RWPE2 (cell line): ENCODE results near the gene MYL7.

Experiments
- ATAC-seq: fragments of 200-7000 bp; cut with Tn5 transposase; 3 replicates; pipeline ENCODE4 v1.9.1; 2021; ENCODE audit warnings: low read depth
- DNase-seq: peaks from one replicate; pipeline ENCODE4 v3.0.0-alpha.2; 2020; ENCODE audit warnings: low spot score
- H3K27ac ChIP-seq: fragments of 450-650 bp; 2 replicates; pipeline ENCODE4 v1.5.1; 2017; ENCODE audit warnings: mild to moderate bottlenecking; ENCODE audit not compliant: poor library complexity, severe bottlenecking
- H3K27me3 ChIP-seq: fragments of 250-450 bp; sonication (Bioruptor Pico); 2 replicates; pipeline ENCODE4 v1.5.1; 2021; ENCODE audit warnings: mild to moderate bottlenecking, moderate library complexity; ENCODE audit not compliant: insufficient read depth, poor library complexity, severe bottlenecking
- H3K36me3 ChIP-seq: fragments of 250-450 bp; sonication (Bioruptor Pico); 2 replicates; pipeline ENCODE4 v1.5.1; 2020; ENCODE audit warnings: low read depth, mild to moderate bottlenecking, moderate library complexity
- H3K4me1 ChIP-seq: fragments of 250-450 bp; sonication (Bioruptor Pico); 2 replicates; pipeline ENCODE4 v1.5.1; 2021; ENCODE audit warnings: mild to moderate bottlenecking, moderate library complexity; ENCODE audit not compliant: insufficient read depth, poor library complexity, severe bottlenecking
- H3K4me3 ChIP-seq: fragments of 250-450 bp; sonication (Bioruptor Pico); 2 replicates; pipeline ENCODE4 v1.5.1; 2021; ENCODE audit warnings: mild to moderate bottlenecking, moderate library complexity; ENCODE audit not compliant: severe bottlenecking
- H3K9me3 ChIP-seq: fragments of 250-450 bp; sonication (Bioruptor Pico); 2 replicates; pipeline ENCODE4 v1.5.1; 2021; ENCODE audit warnings: mild to moderate bottlenecking, moderate library complexity; ENCODE audit not compliant: severe bottlenecking
- CTCF ChIP-seq: fragments of 450-650 bp; IDR thresholded peaks from one replicate; pipeline ENCODE4 v1.5.1; 2017; ENCODE audit warnings: mild to moderate bottlenecking, moderate library complexity; ENCODE audit not compliant: poor library complexity, severe bottlenecking

MYL7 gene

GRCh38 chr7:44156453-44157010 is 15.4 kb upstream of the MYL7 start:
- no peak overlapping the region for H3K27ac ChIP-seq
- ATAC-seq (no peak), DNase-seq (no peak)
- no peak for TF ChIP-seq CTCF
- H3K27me3 ChIP-seq, result no peaks in the 10 kb centered on the region
- no peak overlapping the region for H3K4me3 ChIP-seq
- H3K4me1 ChIP-seq, result no peaks in the 10 kb centered on the region
- H3K36me3 ChIP-seq, result no peaks in the 10 kb centered on the region
- H3K9me3 ChIP-seq, result no peaks in the 10 kb centered on the region

- H3K4me1 ChIP-seq, result no peaks in the 10 kb centered on the region
- H3K27ac ChIP-seq, result no peak overlapping the region
- no peak for DNase-seq
- H3K9me3 ChIP-seq, result no peaks in the 10 kb centered on the region
- H3K36me3 ChIP-seq, result no peaks in the 10 kb centered on the region
- H3K4me3 ChIP-seq, result no peak overlapping the region
- TF ChIP-seq CTCF, result no peak
- no peak for ATAC-seq
- H3K27me3 ChIP-seq, result no peaks in the 10 kb centered on the region
Measured at GRCh38 chr7:44155191-44156185, 14.4 kb upstream of the MYL7 start.

GRCh38 chr7:44154703-44155102 is 13.6 kb upstream of the MYL7 start:
- Histone ChIP-seq H3K27me3 (no peaks in the 10 kb centered on the region), H3K9me3 (no peaks in the 10 kb centered on the region), H3K27ac (no peak overlapping the region), H3K4me1 (no peaks in the 10 kb centered on the region), H3K36me3 (no peaks in the 10 kb centered on the region), H3K4me3 (no peak overlapping the region)
- TF ChIP-seq CTCF, result no peak
- DNase-seq, result no peak
- ATAC-seq, result no peak

GRCh38 chr7:44153948-44154335 is 12.8 kb upstream of the MYL7 start:
- Histone ChIP-seq H3K4me1 (no peaks in the 10 kb centered on the region), H3K4me3 (no peak overlapping the region), H3K36me3 (no peaks in the 10 kb centered on the region), H3K27me3 (no peaks in the 10 kb centered on the region), H3K9me3 (no peaks in the 10 kb centered on the region), H3K27ac (no peak overlapping the region)
- TF ChIP-seq CTCF, result no peak
- no peak for DNase-seq
- no peak for ATAC-seq
